Upper lobe of left lung (tissue), 6 donors: ENCODE measurements around the gene FRMD5. TPM values are rescaled to one million over a fixed set of nuclear protein-coding genes. Genes with fewer than 3 reads are reported as not detected.

Experiments
- ATAC-seq, 2 donors: fragments of 200-7000 bp; cut with Tn5 transposase; one replicate each; pipeline ENCODE4 v1.9.1; 2022; ENCODE audit warnings: mild to moderate bottlenecking in 2 of 2, moderate library complexity in 2 of 2; ENCODE audit not compliant: low FRiP score in 2 of 2
- DNase-seq, 2 donors: peaks; one replicate each; pipeline ENCODE4 v3.0.0-alpha.2; 2019 to 2020
- H3K27ac ChIP-seq, 4 donors: fragments of 200-600 bp; sonication (generic); one replicate each; pipeline ENCODE4 v1.5.1; 2016 to 2019
- H3K27me3 ChIP-seq, 4 donors: fragments of 200-600 bp; sonication (generic); one replicate each; pipeline ENCODE4 v1.5.1; 2017 to 2019
- H3K36me3 ChIP-seq, 4 donors: fragments of 200-600 bp; sonication (generic); one replicate each; pipeline ENCODE4 v1.5.1; 2016 to 2019
- H3K4me1 ChIP-seq, 4 donors: fragments of 200-600 bp; sonication (generic); one replicate each; pipeline ENCODE4 v1.5.1; 2018 to 2019
- H3K4me3 ChIP-seq, 4 donors: fragments of 200-600 bp; sonication (generic); one replicate each; pipeline ENCODE4 v1.5.1; 2017 to 2019; ENCODE audit warnings: mild to moderate bottlenecking in 2 of 4, moderate library complexity in 1 of 4
- H3K9me3 ChIP-seq, 4 donors: fragments of 200-600 bp; sonication (generic); one replicate each; pipeline ENCODE4 v1.5.1; 2018 to 2019
- EP300 ChIP-seq, 4 donors: sonication (generic); formaldehyde crosslinking; IDR thresholded peaks; one replicate each; pipeline ENCODE4 v1.5.1; 2017; ENCODE audit warnings: antibody characterized with exemption in 4 of 4, control low read depth in 2 of 4
- POLR2A ChIP-seq, 4 donors: fragments of 450-650 bp; IDR thresholded peaks; one replicate each; pipeline ENCODE4 v1.5.1; 2016 to 2017; ENCODE audit warnings: antibody characterized with exemption in 4 of 4, mild to moderate bottlenecking in 2 of 4
- POLR2AphosphoS5 ChIP-seq, 2 donors: sonication (generic); formaldehyde crosslinking; IDR thresholded peaks; one replicate each; pipeline ENCODE4 v1.5.1; 2017; ENCODE audit warnings: antibody characterized with exemption in 2 of 2
- WGBS, 2 donors: methylation state at CpG; one replicate each; pipeline ENCODE4 v1.1.5; 2017 to 2018; 5-methylcytosine and 5-hydroxymethylcytosine counted together
- small RNA-seq, 4 donors: library from RNA; depleted of rRNA; stranded (forward); fragments of <200 nt; gene quantifications; one replicate each; pipeline ENCODE3, GENCODE V24; 2016
- total RNA-seq, 6 donors: library from RNA; depleted of rRNA in 4 of 6; stranded (reverse); fragments of >200 nt in 4 of 6; gene quantifications; one replicate each; pipeline versions ENCODE4 v1.1.0 to v1.2.1, GENCODE V29; 2016 to 2021
- TF ChIP-seq, protein P1 (sequence below), 6 experiments: fragments of 450-650 bp in 4 of 6; fragments of 200-600 bp in 2 of 6; sonication (generic) in 2 of 6; IDR thresholded peaks; one replicate each; pipeline ENCODE4 v1.5.1; 2016 to 2019; ENCODE audit warnings: antibody characterized with exemption in 6 of 6
- donor health status: DM: no; HTN: no; CAD: no; lungs with moderate emphysema.
- donor health status: DM: no; HTN: yes; CAD: no; lungs with severe emphysema.

The FRMD5 gene
- total RNA-seq, 6 donors from 2014 or later: 0.15 to 1.3 (median 0.99) TPM; not detected in 2

GRCh38 chr15:43824302-43825246, 370.5 kb downstream of the FRMD5 start, which contains the start of gene MFAP1:
Gene MFAP1, minus strand, starts transcription at chr15:43824690. Its CDS starts 121 bp downstream, at chr15:43824569.
- DNase-seq (peak in 1 of 2 donors; percentile 97), ATAC-seq (peak; percentile 93 to 95)
- H3K4me1 ChIP-seq: peaks cover 27 to 63% (median 39%) of the 10 kb centered on the region in 4 donors
- peak within 1 kb of the TSS; percentile 89 to 93 (median 90) for H3K27ac ChIP-seq
- H3K36me3 ChIP-seq: peaks cover 0 to 4% (median 2%) of the 10 kb centered on the region in 4 donors
- no peaks in the 10 kb centered on the region for H3K9me3 ChIP-seq
- H3K4me3 ChIP-seq: peak within 1 kb of the TSS; percentile 46 to 87 (median 67)
- no peaks in the 10 kb centered on the region for H3K27me3 ChIP-seq
- WGBS, 2 donors: 8 to 11% methylated on average over 33 to 46 of the region's 46 CpGs
- TF ChIP-seq EP300 (IDR thresholded peaks at IDR 0.05) (peak in 1 of 4 donors; percentile 77), POLR2AphosphoS5 (IDR thresholded peaks at IDR 0.05) (peak; percentile 96 to 98), POLR2A (IDR thresholded peaks at IDR 0.05) (peak in 3 of 4 donors; percentile 72 to 87 (median 79))
- TF ChIP-seq, protein P1, sequence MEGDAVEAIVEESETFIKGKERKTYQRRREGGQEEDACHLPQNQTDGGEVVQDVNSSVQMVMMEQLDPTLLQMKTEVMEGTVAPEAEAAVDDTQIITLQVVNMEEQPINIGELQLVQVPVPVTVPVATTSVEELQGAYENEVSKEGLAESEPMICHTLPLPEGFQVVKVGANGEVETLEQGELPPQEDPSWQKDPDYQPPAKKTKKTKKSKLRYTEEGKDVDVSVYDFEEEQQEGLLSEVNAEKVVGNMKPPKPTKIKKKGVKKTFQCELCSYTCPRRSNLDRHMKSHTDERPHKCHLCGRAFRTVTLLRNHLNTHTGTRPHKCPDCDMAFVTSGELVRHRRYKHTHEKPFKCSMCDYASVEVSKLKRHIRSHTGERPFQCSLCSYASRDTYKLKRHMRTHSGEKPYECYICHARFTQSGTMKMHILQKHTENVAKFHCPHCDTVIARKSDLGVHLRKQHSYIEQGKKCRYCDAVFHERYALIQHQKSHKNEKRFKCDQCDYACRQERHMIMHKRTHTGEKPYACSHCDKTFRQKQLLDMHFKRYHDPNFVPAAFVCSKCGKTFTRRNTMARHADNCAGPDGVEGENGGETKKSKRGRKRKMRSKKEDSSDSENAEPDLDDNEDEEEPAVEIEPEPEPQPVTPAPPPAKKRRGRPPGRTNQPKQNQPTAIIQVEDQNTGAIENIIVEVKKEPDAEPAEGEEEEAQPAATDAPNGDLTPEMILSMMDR (IDR thresholded peaks at IDR 0.05): no peak

DNA sequence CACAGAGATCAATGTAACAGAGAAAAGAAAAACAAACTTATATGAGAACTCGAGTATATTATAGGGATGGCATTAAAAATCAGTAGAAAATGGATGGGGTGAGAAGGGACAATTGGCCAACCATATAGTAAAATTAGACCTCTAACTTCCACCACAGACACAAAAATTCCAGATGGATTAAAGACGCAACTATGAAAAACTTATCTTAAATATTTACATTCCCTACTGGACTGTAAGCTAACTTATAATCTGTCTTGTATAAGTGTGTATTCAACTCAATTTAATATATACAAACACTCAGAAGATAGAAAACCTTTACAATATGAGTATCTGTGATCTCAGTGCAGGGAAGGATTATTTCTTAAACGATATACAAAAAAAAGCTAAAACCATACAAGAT, 373.6 kb downstream of the FRMD5 start:
- TF ChIP-seq EP300 (IDR thresholded peaks at IDR 0.05) (no peak), POLR2A (IDR thresholded peaks at IDR 0.05) (no peak), POLR2AphosphoS5 (IDR thresholded peaks at IDR 0.05) (no peak)
- TF ChIP-seq, protein P1 (IDR thresholded peaks at IDR 0.05): no peak

More for the DNA sequence above, 373.6 kb downstream of the FRMD5 start:
- Histone ChIP-seq H3K36me3 (peaks cover 0 to 17% (median 7%) of the 10 kb centered on the region in 4 donors), H3K9me3 (no peaks in the 10 kb centered on the region), H3K4me1 (peaks cover 27 to 45% (median 32%) of the 10 kb centered on the region in 4 donors), H3K27me3 (no peaks in the 10 kb centered on the region), H3K27ac (no peak overlapping the region), H3K4me3 (no peak overlapping the region)
- DNase-seq (no peak), ATAC-seq (no peak)
- 52 to 66% methylated on average over 3 of the region's 3 CpGs for WGBS, 2 donors

Small RNAs within 50 kb of the gene (small RNA-seq; reads per million reads assigned to genes)
- 0 reads per million in 4 donors for gene RF00019

Other genes starting within 250 kb of the FRMD5 start
- gene GOLM2, start 93.4 kb upstream of the FRMD5 start, total RNA-seq: 10 to 100 TPM; 53.9 to 98.2 (median 68.2) TPM
- 10 to 100 TPM; 20.6 to 60.8 (median 32.8) TPM for gene CTDSPL2, start 232.4 kb upstream of the FRMD5 start, total RNA-seq